GM21786 (cell line): ENCODE measurements around the gene SORL1-AS1.
"Not testable (repeated sequence)": the region's sequence is repeated elsewhere in the genome, so short reads cannot be mapped to it uniquely, and the experiment has no call there.

Experiments used
- ATAC-seq: cut with Tn5 transposase; IDR thresholded peaks from one replicate; pipeline ENCODE4 v1.9.1; 2021; ENCODE audit not compliant: unreplicated experiment

The SORL1-AS1 gene

DNA sequence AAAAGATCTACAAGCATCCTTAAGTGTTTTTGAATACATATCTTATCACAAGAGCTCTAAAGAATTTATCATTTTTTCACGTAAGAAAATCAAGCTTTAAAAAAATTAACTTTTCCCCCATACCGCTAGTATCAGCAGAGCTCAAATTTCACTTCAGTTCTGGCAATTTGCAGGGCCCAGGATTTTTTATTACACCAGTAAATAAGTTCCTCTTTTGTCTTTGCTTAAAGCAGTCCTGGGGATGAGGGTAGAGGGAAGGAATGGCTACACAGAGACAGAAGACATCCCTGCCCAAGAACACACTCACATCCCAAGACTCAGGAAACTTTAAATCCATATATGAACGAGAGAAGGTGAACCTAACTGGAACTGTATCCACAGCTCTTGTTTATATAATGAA lies 23.2 kb downstream of the SORL1-AS1 start:
- ATAC-seq: no peak

DNA sequence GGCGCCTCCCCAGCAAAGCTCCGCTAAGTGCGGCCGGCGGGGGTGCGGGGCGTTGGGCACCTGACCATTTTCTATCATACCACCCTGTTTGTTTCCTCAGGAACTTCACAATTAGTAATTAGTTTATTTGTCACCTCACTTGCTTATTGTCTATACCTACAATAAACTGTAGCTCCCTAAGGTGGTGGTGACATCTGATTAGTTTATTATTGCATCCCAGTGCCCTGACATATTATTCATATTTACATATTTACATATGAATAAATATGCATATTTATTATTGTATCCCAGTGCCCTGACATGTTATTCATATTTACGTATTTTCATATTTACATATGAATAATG lies 25.4 kb downstream of the SORL1-AS1 start:
- no peak for ATAC-seq

DNA sequence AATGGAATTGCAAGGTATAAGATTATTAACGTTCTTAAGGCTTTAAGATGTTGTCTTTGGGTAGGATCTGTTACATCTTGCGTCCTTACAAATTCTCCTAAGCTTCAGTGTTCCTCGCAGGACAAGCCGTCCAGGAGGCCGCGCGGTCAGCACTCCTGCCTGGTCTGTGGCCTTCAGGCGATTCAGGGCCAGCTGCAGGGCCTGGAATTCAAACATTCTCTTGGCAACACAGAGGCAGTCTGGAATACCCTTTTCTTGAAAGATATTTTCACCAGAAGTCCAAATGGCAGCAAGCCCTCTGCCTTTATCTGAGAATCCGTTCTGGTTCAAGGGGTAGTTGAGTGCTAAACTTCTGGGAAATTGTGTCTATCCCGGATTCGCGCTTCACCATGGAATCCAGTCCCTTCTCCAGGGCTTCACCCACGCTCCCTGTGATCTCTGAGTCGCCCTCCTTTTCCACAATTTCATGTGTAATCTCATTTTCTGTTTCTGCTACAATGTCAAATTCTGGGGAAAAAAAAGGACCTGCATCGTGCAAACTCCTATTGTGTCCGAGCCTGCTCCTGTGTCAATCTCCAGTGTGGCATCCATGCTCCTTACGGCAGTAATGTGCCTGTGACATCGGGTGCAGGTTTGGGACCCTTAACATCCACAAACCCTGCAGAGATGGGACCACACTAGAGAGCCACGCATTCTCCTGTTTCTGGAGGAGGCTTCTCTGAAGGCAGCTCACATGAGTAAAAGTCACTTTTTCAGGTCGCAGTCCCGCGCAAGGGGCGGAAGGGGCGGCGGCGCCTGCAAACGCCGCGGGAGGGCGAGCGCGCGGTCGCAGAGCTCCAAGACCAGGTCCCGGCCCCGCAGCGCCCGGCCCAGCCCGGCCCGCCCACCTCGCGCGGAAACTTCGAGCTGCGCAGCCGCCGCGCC lies 26.0 kb downstream of the SORL1-AS1 start:
- no peak for ATAC-seq

- no peak for ATAC-seq
Measured at GRCh38 chr11:121425828-121426227, 26.9 kb downstream of the SORL1-AS1 start.

DNA sequence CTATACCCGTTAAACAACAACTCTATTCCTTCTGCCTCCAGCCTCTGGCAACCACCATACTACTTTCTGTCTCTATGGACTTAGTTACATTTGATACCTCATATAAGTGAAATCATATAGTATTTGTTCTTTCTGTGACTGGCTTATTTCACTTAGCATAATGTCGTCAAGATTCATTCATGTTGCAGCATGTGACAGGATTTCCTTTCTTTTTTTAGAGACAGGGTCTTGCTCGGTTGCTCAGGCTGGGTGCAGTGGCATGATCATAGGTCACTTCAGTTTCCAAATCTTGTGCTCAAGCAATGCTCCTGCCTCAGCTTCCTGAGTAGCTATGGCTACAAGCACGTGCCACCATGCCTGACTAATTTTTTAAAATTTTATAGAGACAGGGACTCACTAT lies 30.1 kb downstream of the SORL1-AS1 start:
- peak; percentile 58 for ATAC-seq

DNA sequence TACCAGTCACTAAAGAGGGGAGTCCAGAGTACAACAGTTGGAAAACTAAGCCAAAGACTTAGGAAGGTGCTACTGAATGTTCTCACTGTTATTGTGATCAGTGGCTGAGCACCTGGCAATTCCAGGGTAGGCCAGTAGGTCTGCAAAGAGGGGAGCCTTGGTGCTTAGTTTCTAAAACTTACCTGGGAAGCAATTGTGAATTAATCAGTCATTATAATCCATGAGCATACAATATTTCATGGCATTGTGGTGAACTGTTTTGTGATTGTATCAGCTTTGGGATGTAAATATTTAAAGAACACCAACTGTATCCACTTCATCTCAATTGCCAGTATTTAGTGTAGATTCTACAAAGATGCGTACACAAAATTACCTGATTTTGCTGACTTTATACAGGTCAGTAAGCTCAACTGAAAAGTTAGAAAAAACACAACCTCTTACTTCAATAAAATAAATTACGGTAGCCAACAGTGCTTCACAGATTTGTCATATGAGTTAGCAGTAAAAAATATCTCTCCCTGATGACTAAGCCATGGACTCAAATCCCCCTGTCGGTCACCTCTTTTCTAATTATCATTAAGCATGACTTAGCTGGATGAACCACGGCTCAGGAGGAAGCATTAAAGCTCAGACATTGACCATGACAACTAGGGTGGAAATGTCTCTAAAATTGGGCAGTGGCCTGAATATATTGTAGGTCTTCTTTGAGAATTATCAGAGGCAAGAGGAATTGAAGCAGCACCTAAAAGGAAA lies 31.4 kb downstream of the SORL1-AS1 start:
- no peak for ATAC-seq

DNA sequence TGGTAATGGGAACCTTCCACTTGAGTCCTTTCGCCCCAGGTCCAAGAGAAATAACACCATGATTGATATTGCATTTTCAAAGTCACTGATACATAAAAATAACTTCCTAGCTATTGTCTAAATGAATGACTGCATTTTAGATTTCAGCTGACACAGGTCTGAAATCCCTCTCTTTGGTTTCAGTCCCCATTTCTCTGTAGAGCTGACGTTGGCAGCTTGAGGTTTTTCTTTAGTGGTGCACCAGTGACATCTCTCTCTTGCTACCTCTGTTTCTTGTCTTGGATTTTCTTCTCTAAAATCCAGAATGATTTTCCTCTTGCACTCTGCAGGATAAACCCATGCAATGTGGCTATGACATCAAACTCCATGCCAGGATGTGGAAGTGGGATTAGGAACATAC lies 32.4 kb downstream of the SORL1-AS1 start:
- no peak for ATAC-seq

DNA sequence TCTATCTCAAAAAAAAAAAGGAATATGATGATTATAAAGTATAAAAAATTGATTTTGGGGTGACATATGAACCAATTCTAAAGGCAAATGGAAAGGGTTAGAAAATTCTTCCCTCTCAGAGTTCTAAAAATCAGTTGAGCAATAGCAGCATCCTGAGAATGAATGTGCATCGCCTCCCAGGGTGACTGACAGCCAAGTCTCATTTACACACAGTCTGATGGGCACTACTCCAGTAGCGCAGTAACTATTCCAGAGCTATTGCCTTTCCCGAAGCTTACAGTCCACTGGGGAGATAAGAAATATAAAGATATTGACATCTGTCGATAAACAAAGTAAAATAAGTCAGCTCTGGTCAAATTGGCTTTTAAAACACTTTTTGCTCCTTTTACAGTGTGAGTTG lies 32.9 kb downstream of the SORL1-AS1 start:
- no peak for ATAC-seq

GRCh38 chr11:121418625-121419114 lies 34.1 kb downstream of the SORL1-AS1 start:
- no peak for ATAC-seq

GRCh38 chr11:121417607-121418006 lies 35.2 kb downstream of the SORL1-AS1 start:
- no peak for ATAC-seq

DNA sequence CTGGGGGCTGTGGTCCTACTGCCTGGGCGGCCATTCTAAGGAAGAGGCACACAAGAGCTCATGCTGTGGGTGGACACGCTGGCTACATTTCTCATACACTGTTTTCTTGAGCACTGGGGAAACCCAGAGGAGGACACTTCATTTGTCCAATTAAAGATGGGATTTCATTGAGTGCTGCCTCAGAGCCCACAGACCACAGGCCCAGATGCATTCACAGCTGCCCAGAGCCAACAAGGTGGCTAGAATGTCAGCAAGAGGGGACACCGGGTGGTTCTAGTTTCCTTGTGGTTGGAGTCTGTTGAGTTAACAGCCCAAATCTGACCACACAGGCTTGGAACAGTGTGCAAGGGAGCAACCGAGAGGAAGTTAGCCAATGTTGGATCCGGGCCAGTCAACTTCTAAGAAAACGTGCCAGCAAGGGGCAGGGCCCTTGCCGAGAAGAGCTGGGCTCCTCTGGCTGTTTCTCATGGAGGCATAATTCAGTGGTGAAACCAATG lies 35.7 kb downstream of the SORL1-AS1 start:
- ATAC-seq: peak; percentile 83

GRCh38 chr11:121415856-121416255 lies 36.9 kb downstream of the SORL1-AS1 start:
- no peak for ATAC-seq

DNA sequence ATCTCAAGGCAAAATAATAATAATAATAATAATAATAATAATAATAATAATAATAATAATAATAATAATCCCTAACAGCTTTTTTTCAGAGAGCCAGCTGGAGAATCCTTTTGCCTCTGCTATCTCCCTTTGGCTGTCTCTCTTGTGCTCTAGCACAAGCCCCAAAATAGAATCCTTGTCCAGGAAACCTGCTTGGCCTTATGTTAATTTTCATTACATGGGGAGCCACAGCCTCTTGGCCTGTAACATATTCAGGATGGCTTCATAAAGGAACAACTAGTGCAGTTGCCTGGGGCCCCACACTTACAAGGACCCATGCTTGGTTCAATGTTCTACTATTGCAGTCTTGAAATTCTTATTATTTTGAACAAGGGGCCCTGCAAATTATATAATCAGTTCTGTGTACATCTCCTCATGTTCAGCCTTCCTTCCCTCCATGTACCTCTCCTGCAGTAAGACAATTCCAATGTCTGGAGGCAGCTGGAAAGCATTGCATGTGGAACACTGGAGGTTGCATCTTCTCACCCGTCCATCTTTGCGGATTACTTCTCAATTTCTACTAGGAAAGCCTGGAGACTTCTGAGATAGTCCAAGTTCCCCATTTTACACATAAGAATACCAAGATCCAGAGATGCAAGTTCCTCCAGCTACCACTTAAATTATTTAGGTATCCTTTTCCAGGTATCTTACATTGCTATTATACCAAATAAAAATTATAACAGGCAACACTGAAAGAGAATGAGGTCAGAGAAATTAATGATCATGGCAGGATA lies 38.4 kb downstream of the SORL1-AS1 start:
- ATAC-seq: no peak

DNA sequence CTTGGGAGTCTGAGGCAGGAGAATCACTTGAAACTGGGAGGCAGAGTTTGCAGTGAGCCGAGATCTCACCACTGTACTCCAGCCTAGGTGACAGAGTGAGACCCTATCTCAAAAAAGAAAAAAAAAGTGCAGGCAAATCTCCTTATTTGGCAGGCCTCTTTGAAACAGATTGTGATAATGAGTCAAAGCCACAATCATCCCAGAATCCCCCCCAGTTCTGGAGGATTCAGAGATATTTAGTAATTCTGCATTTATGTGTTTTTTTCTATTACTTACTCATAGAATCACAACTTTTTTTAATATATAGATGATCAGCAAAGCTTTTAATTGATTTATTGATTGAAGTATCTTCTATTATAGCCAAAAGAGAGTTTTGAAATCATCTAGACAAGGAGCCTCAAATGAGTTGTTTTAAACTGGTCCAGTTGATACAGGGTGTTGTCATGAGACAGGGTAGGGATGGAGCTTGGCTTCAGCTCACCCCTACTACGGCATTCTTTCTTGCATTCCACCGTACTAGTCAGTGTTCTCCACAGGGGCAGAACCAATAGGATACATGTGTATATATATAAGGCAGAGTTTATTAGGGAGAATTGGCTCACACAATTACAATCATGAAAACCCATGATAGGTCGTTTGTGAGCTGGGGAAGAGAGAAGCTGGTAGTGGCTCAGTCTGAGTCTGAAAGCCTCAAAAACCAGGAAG lies 39.9 kb downstream of the SORL1-AS1 start:
- ATAC-seq: no peak

GRCh38 chr11:121412000-121412587 lies 40.7 kb downstream of the SORL1-AS1 start:
- no peak for ATAC-seq

- ATAC-seq: not testable (repeated sequence)
Measured at GRCh38 chr11:121411330-121411729, 41.4 kb downstream of the SORL1-AS1 start.

GRCh38 chr11:121410041-121410440 lies 42.7 kb downstream of the SORL1-AS1 start:
- not testable (repeated sequence) for ATAC-seq

GRCh38 chr11:121408830-121409229 lies 43.9 kb downstream of the SORL1-AS1 start:
- no peak for ATAC-seq

DNA sequence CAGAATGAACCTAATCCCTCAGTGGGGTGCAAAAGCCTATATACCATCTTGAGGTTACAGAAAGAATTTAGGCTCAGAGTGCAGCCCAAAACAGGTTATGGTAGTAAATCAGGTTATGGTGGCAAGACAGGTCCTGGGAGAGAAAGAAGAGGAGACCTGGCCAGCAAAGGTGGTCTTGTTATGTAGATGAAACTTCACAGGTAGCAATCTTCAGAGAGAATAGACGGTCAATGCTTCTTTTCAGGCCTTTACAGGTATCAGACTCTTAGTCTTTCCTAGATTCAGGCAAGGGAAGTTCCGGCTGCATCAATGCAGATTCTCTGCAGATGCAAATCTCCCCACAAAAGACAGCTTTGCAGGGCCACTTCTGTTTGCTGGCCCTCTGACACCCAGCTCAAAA lies 46.5 kb downstream of the SORL1-AS1 start:
- no peak for ATAC-seq

DNA sequence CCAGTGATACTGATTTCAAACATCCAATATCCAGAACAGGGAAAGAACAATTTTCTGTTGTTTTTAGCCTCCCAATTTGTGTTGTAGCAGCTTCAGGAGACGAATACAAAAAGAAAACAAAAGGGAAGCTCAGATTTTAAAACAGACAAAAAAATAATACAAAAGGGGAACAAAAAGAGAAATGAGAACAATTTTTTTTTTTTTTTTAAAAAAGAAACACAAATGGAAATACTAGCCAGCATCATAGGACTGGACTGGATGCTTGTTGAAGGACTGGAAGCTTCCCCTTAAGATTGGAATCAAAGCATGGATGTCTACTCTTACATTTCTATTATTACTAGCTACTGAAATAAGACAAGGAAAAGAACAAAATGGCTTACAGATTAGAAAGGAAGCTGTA lies 47.1 kb downstream of the SORL1-AS1 start:
- no peak for ATAC-seq
